Type B pancreatic cell (in vitro differentiated cells): ENCODE measurements around the gene FAXDC2. TPM values are rescaled to one million over a fixed set of nuclear protein-coding genes. Genes with fewer than 3 reads are reported as not detected.

Experiments
- DNase-seq: peaks from one replicate; pipeline ENCODE4 v3.0.0; 2021; ENCODE audit warnings: mixed read lengths; ENCODE audit not compliant: unreplicated experiment; ENCODE audit errors: extremely low spot score
- H3K27ac Mint-ChIP-seq: 2 replicates; pipeline ENCODE4 v1.8.0; 2021; ENCODE audit warnings: mild to moderate bottlenecking, mixed read lengths
- H3K27me3 Mint-ChIP-seq: 2 replicates; pipeline ENCODE4 v1.8.0; 2021; ENCODE audit warnings: mixed read lengths
- H3K36me3 Mint-ChIP-seq: 2 replicates; pipeline ENCODE4 v1.8.0; 2021; ENCODE audit warnings: mixed read lengths
- H3K4me1 Mint-ChIP-seq: one replicate; pipeline ENCODE4 v1.8.0; 2021; ENCODE audit warnings: mixed read lengths; ENCODE audit not compliant: unreplicated experiment
- H3K4me3 Mint-ChIP-seq: 2 replicates; pipeline ENCODE4 v1.8.0; 2021; ENCODE audit warnings: mild to moderate bottlenecking, mixed read lengths
- H3K9me3 Mint-ChIP-seq: 2 replicates; pipeline ENCODE4 v1.8.0; 2021; ENCODE audit warnings: mixed read lengths
- CTCF ChIP-seq: fragments of 200-600 bp; sonication (generic); conservative IDR thresholded peaks from 2 replicates; pipeline ENCODE4 v1.5.0; 2021; ENCODE audit warnings: antibody characterized with exemption, mild to moderate bottlenecking
- total RNA-seq: library from RNA; stranded (reverse); gene quantifications from 2 replicates; pipeline ENCODE4 v1.2.1, GENCODE V29; 2021; ENCODE audit warnings: low replicate concordance

Gene FAXDC2
- total RNA-seq, 1 donor from 2014 or later: 24.9 TPM

- H3K27ac Mint-ChIP-seq: no peak overlapping the region
- H3K27me3 Mint-ChIP-seq: no peaks in the 10 kb centered on the region
- H3K36me3 Mint-ChIP-seq: peaks cover 8% of the 10 kb centered on the region
- no peaks in the 10 kb centered on the region for H3K9me3 Mint-ChIP-seq
- H3K4me3 Mint-ChIP-seq: no peak overlapping the region
- DNase-seq: no peak
- no peaks in the 10 kb centered on the region for H3K4me1 Mint-ChIP-seq
- no peak for TF ChIP-seq CTCF
Measured at GRCh38 chr5:154831451-154831850, 19.0 kb downstream of the FAXDC2 start.

- H3K9me3 Mint-ChIP-seq: no peaks in the 10 kb centered on the region
Measured at GRCh38 chr5:154830596-154830995, 19.8 kb downstream of the FAXDC2 start.

GRCh38 chr5:154830219-154830595 is 20.2 kb downstream of the FAXDC2 start:
- no peak for DNase-seq
- no peaks in the 10 kb centered on the region for H3K9me3 Mint-ChIP-seq
- no peak for TF ChIP-seq CTCF
- H3K4me3 Mint-ChIP-seq: no peak overlapping the region
- H3K27me3 Mint-ChIP-seq: no peaks in the 10 kb centered on the region
- H3K36me3 Mint-ChIP-seq: peaks cover 12% of the 10 kb centered on the region
- H3K4me1 Mint-ChIP-seq: no peaks in the 10 kb centered on the region
- no peak overlapping the region for H3K27ac Mint-ChIP-seq

More at GRCh38 chr5:154830596-154830995, 19.8 kb downstream of the FAXDC2 start:
- no peaks in the 10 kb centered on the region for H3K4me1 Mint-ChIP-seq
- DNase-seq: no peak
- TF ChIP-seq CTCF: no peak
- no peaks in the 10 kb centered on the region for H3K27me3 Mint-ChIP-seq
- H3K4me3 Mint-ChIP-seq: no peak overlapping the region
- H3K27ac Mint-ChIP-seq: no peak overlapping the region
- H3K36me3 Mint-ChIP-seq: peaks cover 12% of the 10 kb centered on the region

- Mint-ChIP-seq H3K36me3 (peaks cover 12% of the 10 kb centered on the region), H3K4me1 (no peaks in the 10 kb centered on the region), H3K9me3 (no peaks in the 10 kb centered on the region), H3K4me3 (no peak overlapping the region), H3K27me3 (no peaks in the 10 kb centered on the region), H3K27ac (no peak overlapping the region)
- DNase-seq: no peak
- TF ChIP-seq CTCF: no peak
Measured at GRCh38 chr5:154829589-154830218, 20.7 kb downstream of the FAXDC2 start.

GRCh38 chr5:154829181-154829588 is 21.2 kb downstream of the FAXDC2 start:
- no peak for DNase-seq
- Mint-ChIP-seq H3K27ac (no peak overlapping the region), H3K9me3 (no peaks in the 10 kb centered on the region), H3K4me1 (no peaks in the 10 kb centered on the region), H3K36me3 (peaks cover 12% of the 10 kb centered on the region), H3K27me3 (no peaks in the 10 kb centered on the region), H3K4me3 (no peak overlapping the region)
- no peak for TF ChIP-seq CTCF
